Right atrium auricular region (tissue), 2 donors: ENCODE data around the gene UBE2U. TPM values are rescaled to one million over a fixed set of nuclear protein-coding genes. Genes with fewer than 3 reads are reported as not detected.

ENCODE experiments used
- DNase-seq: peaks from one replicate; pipeline ENCODE4 v3.0.0-alpha.2; 2019; ENCODE audit warnings: low spot score
- H3K27ac ChIP-seq, 2 donors: fragments of 200-600 bp; sonication (generic); 1 replicate in 1 of 2; 2 replicates in 1 of 2; pipeline ENCODE4 v1.5.1; 2016 to 2019
- H3K27me3 ChIP-seq, 2 donors: fragments of 200-600 bp; sonication (generic); one replicate each; pipeline versions ENCODE4 v1.5.1 to v1.6.0; 2017 to 2019
- H3K36me3 ChIP-seq: fragments of 200-600 bp; sonication (generic); one replicate; pipeline ENCODE4 v1.5.1; 2016
- H3K4me1 ChIP-seq, 2 donors: fragments of 200-600 bp; sonication (generic); one replicate each; pipeline versions ENCODE4 v1.5.1 to v1.6.0; 2017 to 2019
- H3K4me3 ChIP-seq, 2 donors: fragments of 200-600 bp; sonication (generic); 1 replicate in 1 of 2; 2 replicates in 1 of 2; pipeline ENCODE4 v1.5.1; 2017 to 2019; ENCODE audit warnings: mild to moderate bottlenecking in 1 of 2, moderate library complexity in 1 of 2
- H3K9me3 ChIP-seq, 2 donors: fragments of 200-600 bp; sonication (generic); one replicate each; pipeline ENCODE4 v1.5.1; 2019
- total RNA-seq, 2 donors: library from RNA; depleted of rRNA; stranded (reverse); fragments of >200 nt; gene quantifications; one replicate each; pipeline ENCODE4 v1.1.0, GENCODE V29; 2016
- TF ChIP-seq, protein P1 (sequence below), 2 donors: fragments of 200-600 bp; sonication (generic); IDR thresholded peaks; one replicate each; pipeline ENCODE4 v1.5.1; 2019; ENCODE audit warnings: antibody characterized with exemption in 2 of 2

Gene UBE2U
- total RNA-seq, 2 donors from 2014 or later = not detected

DNA sequence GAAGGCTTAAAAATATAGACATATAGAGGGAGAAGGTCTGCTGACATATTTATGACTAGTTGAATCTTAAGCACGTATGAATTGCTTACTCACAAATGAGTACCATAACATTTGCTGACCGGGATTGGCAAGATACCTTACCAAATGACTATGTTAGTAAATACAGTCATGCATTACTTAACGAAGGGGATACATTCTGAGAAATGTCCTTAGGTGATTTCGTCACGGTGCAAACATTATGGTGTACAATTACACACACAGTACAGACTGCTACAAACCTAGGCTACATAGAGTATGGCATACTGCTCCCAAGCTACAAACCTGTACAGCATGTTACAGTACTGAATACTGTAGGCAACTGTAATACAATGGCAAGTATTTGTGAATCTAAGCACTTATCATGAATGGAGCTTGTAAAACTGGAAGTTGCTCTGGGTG, 19.4 kb upstream of the UBE2U start:
- H3K4me1 ChIP-seq = no peaks in the 10 kb centered on the region
- no peak overlapping the region for H3K4me3 ChIP-seq
- TF ChIP-seq, protein P1, sequence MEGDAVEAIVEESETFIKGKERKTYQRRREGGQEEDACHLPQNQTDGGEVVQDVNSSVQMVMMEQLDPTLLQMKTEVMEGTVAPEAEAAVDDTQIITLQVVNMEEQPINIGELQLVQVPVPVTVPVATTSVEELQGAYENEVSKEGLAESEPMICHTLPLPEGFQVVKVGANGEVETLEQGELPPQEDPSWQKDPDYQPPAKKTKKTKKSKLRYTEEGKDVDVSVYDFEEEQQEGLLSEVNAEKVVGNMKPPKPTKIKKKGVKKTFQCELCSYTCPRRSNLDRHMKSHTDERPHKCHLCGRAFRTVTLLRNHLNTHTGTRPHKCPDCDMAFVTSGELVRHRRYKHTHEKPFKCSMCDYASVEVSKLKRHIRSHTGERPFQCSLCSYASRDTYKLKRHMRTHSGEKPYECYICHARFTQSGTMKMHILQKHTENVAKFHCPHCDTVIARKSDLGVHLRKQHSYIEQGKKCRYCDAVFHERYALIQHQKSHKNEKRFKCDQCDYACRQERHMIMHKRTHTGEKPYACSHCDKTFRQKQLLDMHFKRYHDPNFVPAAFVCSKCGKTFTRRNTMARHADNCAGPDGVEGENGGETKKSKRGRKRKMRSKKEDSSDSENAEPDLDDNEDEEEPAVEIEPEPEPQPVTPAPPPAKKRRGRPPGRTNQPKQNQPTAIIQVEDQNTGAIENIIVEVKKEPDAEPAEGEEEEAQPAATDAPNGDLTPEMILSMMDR (IDR thresholded peaks at IDR 0.05) = no peak
- H3K36me3 ChIP-seq = no peaks in the 10 kb centered on the region
- no peak overlapping the region for H3K27ac ChIP-seq
- no peaks in the 10 kb centered on the region for H3K27me3 ChIP-seq
- no peak for DNase-seq
- no peaks in the 10 kb centered on the region for H3K9me3 ChIP-seq

DNA sequence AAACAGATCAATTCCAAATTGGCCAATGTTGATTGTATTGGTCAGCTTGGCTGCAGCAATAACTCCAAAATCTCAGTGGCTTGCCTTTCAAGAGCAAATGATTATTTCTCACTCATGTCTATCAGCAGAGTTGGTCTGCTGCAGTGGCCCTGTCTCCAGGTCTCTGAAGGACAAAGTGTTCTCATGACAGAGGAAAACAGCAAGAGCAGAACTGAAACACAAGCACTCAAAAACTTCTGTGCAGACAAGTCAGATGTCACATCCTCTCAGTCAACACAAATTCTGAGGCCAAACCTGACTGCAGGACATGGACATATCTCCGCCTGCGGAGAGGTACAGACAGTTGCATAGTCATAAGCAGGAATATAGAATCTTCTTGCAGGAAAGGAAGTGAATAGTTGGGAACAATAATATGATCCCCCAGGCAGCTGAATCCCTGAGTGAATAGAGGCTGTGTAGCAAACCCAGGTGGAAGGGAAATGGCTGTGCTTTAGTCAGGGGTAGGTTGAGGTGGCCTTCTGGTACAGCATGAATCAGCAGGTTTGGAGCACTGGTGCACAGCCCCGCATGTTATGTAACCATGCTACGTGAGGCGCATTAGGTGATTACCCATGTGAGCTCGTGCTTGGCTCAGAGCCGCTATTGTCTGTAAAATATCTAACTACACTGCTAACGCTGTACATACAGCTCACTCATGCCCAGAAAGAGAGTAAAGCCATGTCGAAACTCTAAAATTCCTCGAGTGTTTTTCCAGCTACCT, 17.1 kb upstream of the UBE2U start:
- DNase-seq = no peak
- Histone ChIP-seq H3K4me3 (no peak overlapping the region), H3K27ac (no peak overlapping the region), H3K9me3 (no peaks in the 10 kb centered on the region), H3K27me3 (no peaks in the 10 kb centered on the region), H3K4me1 (no peaks in the 10 kb centered on the region), H3K36me3 (no peaks in the 10 kb centered on the region)
- TF ChIP-seq, protein P1 (IDR thresholded peaks at IDR 0.05) = no peak

DNA sequence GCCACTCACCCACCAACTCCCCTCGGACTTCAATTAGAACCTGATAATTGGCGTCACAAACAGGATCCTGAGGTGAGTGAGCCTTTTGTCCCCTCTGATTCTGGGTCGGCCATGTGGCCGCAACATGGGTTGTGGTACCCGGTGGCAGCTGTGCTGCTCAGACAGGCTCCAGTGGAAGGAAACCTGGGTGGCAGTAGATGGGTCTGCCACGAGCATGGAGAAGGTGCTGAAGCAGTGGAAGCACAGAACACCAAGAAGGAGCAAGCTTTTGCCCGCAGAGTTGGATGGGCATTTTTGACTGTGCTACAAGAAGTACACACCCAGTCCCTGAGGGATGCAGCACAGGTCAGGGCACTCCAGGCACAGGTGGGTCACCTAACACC, 16.5 kb upstream of the UBE2U start:
- H3K27ac ChIP-seq = no peak overlapping the region

DNA sequence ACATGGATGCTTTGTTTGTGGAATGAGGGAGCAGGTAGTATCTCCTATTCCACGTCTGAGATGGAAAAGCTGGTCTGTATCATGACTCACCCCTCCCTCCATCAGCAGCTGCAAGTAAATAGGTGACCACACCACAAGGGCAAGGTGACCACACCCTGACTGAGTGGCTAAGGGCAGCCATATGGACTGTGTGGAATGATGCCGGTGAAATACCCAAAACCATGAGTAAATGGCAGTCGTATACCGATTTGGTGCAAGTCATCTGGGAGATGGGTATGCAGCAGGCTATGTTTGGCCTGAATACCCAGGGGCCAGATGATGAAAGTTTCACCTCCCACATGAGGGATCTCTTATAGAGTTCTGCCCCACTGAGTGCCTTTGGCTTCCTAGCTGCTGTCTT, 15.8 kb upstream of the UBE2U start:
- Histone ChIP-seq H3K4me3 (no peak overlapping the region), H3K4me1 (no peaks in the 10 kb centered on the region), H3K27ac (no peak overlapping the region), H3K9me3 (no peaks in the 10 kb centered on the region), H3K27me3 (no peaks in the 10 kb centered on the region), H3K36me3 (no peaks in the 10 kb centered on the region)
- DNase-seq = no peak
- TF ChIP-seq, protein P1 (IDR thresholded peaks at IDR 0.05) = no peak

More for the DNA sequence above, 16.5 kb upstream of the UBE2U start:
- no peaks in the 10 kb centered on the region for H3K27me3 ChIP-seq
- H3K9me3 ChIP-seq = no peaks in the 10 kb centered on the region
- no peaks in the 10 kb centered on the region for H3K36me3 ChIP-seq
- H3K4me3 ChIP-seq = no peak overlapping the region
- TF ChIP-seq, protein P1 (IDR thresholded peaks at IDR 0.05) = no peak
- DNase-seq = no peak
- no peaks in the 10 kb centered on the region for H3K4me1 ChIP-seq

DNA sequence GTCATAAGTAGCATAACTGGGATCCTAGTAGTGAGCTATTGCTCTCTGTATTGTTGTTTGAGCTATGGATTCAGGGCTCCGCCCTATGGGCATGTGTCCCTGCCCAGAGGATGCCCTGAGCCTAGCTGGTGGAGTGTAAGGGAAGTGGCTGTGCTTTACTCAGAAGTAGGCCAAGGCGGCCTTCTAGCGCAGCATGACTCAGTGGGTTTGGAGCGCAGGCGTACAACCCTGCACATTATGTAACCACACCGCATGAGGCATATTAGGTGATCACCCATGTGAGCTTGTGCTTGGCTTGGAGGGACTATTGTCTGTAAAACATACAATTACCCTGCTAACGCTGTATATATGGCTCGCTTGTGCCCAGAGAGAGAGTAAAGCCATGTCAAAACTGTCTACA, 11.1 kb upstream of the UBE2U start:
- no peak overlapping the region for H3K27ac ChIP-seq
- DNase-seq = no peak
- no peak overlapping the region for H3K4me3 ChIP-seq
- peaks cover 0 to 8% of the 10 kb centered on the region in 2 donors for H3K4me1 ChIP-seq
- no peaks in the 10 kb centered on the region for H3K9me3 ChIP-seq
- TF ChIP-seq, protein P1 (IDR thresholded peaks at IDR 0.05) = no peak
- H3K27me3 ChIP-seq = no peaks in the 10 kb centered on the region
- H3K36me3 ChIP-seq = no peaks in the 10 kb centered on the region
